Measurements from ENCODE around the gene MROH2B.

The MROH2B gene

DNA sequence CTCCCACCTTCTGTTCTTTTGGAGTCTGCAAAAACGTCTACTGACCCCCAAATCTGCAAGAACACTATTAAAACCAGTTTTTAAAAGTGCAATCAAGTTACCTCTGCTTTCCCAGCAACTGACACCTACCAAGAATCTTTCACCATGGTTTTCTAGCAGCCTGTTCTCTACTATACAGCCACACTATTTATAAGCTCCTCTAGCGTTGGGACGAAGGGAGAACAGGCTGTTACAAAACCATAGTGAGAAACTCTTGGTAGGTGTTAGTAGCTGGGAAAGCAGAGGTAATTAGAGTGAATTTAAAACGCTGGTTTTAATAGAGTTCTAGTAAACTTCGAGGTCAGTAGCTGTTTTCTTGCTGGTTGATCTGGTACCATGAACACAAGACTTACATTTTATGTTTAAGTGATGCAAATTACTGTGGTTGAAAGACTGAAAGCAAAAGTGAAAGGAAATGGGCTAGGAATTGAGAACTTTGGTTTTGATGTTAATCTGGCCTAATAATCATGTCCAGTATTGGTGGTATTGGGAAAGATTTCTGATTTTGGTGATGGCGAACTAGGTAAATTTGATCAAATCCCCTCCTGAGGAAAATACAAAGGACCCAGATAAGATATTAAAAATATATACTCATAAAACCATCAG, 5.3 kb downstream of the MROH2B start:
- ATAC-seq, result no peak
- TF ChIP-seq, protein P1, sequence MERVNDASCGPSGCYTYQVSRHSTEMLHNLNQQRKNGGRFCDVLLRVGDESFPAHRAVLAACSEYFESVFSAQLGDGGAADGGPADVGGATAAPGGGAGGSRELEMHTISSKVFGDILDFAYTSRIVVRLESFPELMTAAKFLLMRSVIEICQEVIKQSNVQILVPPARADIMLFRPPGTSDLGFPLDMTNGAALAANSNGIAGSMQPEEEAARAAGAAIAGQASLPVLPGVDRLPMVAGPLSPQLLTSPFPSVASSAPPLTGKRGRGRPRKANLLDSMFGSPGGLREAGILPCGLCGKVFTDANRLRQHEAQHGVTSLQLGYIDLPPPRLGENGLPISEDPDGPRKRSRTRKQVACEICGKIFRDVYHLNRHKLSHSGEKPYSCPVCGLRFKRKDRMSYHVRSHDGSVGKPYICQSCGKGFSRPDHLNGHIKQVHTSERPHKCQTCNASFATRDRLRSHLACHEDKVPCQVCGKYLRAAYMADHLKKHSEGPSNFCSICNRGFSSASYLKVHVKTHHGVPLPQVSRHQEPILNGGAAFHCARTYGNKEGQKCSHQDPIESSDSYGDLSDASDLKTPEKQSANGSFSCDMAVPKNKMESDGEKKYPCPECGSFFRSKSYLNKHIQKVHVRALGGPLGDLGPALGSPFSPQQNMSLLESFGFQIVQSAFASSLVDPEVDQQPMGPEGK (CRISPR knock-in tag; IDR thresholded peaks at IDR 0.05; ENCODE audit: borderline replicate concordance), result no peak
- TF ChIP-seq, protein P2, sequence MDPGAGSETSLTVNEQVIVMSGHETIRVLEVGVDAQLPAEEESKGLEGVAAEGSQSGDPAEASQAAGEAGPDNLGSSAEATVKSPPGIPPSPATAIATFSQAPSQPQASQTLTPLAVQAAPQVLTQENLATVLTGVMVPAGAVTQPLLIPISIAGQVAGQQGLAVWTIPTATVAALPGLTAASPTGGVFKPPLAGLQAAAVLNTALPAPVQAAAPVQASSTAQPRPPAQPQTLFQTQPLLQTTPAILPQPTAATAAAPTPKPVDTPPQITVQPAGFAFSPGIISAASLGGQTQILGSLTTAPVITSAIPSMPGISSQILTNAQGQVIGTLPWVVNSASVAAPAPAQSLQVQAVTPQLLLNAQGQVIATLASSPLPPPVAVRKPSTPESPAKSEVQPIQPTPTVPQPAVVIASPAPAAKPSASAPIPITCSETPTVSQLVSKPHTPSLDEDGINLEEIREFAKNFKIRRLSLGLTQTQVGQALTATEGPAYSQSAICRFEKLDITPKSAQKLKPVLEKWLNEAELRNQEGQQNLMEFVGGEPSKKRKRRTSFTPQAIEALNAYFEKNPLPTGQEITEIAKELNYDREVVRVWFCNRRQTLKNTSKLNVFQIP (CRISPR knock-in tag; IDR thresholded peaks at IDR 0.05; ENCODE audit: borderline replicate concordance, low read depth), result no peak
- TF ChIP-seq ZNF70 (CRISPR knock-in tag; IDR thresholded peaks at IDR 0.05) (no peak), CSDC2 (CRISPR knock-in tag; IDR thresholded peaks at IDR 0.05) (no peak), ZC3H10 (CRISPR knock-in tag; IDR thresholded peaks at IDR 0.05) (no peak), ZNF8 (CRISPR knock-in tag; IDR thresholded peaks at IDR 0.05) (no peak), TCF4 (CRISPR knock-in tag; IDR thresholded peaks at IDR 0.05; ENCODE audit: borderline replicate concordance) (no peak), ZNF565 (CRISPR knock-in tag; conservative IDR thresholded peaks at IDR 0.05; ENCODE audit: low read depth) (no peak), PPARA (CRISPR knock-in tag; IDR thresholded peaks at IDR 0.05; ENCODE audit: borderline replicate concordance) (no peak), BACH2 (CRISPR knock-in tag; IDR thresholded peaks at IDR 0.05; ENCODE audit: borderline replicate concordance) (no peak), TOX (CRISPR knock-in tag; IDR thresholded peaks at IDR 0.05; ENCODE audit: borderline replicate concordance) (no peak), ESRRG (CRISPR knock-in tag; IDR thresholded peaks at IDR 0.05) (no peak), SNAI2 (CRISPR knock-in tag; IDR thresholded peaks at IDR 0.05) (no peak), RARB (CRISPR knock-in tag; IDR thresholded peaks at IDR 0.05) (no peak), GLIS3 (CRISPR knock-in tag; IDR thresholded peaks at IDR 0.05) (no peak), ZFP3 (CRISPR knock-in tag; IDR thresholded peaks at IDR 0.05) (no peak)
- TF ChIP-seq, protein P3, sequence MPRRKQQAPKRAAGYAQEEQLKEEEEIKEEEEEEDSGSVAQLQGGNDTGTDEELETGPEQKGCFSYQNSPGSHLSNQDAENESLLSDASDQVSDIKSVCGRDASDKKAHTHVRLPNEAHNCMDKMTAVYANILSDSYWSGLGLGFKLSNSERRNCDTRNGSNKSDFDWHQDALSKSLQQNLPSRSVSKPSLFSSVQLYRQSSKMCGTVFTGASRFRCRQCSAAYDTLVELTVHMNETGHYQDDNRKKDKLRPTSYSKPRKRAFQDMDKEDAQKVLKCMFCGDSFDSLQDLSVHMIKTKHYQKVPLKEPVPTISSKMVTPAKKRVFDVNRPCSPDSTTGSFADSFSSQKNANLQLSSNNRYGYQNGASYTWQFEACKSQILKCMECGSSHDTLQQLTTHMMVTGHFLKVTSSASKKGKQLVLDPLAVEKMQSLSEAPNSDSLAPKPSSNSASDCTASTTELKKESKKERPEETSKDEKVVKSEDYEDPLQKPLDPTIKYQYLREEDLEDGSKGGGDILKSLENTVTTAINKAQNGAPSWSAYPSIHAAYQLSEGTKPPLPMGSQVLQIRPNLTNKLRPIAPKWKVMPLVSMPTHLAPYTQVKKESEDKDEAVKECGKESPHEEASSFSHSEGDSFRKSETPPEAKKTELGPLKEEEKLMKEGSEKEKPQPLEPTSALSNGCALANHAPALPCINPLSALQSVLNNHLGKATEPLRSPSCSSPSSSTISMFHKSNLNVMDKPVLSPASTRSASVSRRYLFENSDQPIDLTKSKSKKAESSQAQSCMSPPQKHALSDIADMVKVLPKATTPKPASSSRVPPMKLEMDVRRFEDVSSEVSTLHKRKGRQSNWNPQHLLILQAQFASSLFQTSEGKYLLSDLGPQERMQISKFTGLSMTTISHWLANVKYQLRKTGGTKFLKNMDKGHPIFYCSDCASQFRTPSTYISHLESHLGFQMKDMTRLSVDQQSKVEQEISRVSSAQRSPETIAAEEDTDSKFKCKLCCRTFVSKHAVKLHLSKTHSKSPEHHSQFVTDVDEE (CRISPR knock-in tag; IDR thresholded peaks at IDR 0.05), result no peak
- TF ChIP-seq, protein P4, sequence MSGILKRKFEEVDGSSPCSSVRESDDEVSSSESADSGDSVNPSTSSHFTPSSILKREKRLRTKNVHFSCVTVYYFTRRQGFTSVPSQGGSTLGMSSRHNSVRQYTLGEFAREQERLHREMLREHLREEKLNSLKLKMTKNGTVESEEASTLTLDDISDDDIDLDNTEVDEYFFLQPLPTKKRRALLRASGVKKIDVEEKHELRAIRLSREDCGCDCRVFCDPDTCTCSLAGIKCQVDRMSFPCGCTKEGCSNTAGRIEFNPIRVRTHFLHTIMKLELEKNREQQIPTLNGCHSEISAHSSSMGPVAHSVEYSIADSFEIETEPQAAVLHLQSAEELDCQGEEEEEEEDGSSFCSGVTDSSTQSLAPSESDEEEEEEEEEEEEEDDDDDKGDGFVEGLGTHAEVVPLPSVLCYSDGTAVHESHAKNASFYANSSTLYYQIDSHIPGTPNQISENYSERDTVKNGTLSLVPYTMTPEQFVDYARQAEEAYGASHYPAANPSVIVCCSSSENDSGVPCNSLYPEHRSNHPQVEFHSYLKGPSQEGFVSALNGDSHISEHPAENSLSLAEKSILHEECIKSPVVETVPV (CRISPR knock-in tag; IDR thresholded peaks at IDR 0.05), result no peak
- TF ChIP-seq, protein P5, sequence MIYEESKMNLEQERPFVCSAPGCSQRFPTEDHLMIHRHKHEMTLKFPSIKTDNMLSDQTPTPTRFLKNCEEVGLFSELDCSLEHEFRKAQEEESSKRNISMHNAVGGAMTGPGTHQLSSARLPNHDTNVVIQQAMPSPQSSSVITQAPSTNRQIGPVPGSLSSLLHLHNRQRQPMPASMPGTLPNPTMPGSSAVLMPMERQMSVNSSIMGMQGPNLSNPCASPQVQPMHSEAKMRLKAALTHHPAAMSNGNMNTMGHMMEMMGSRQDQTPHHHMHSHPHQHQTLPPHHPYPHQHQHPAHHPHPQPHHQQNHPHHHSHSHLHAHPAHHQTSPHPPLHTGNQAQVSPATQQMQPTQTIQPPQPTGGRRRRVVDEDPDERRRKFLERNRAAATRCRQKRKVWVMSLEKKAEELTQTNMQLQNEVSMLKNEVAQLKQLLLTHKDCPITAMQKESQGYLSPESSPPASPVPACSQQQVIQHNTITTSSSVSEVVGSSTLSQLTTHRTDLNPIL (CRISPR knock-in tag; IDR thresholded peaks at IDR 0.05; ENCODE audit: low read depth), result no peak

DNA sequence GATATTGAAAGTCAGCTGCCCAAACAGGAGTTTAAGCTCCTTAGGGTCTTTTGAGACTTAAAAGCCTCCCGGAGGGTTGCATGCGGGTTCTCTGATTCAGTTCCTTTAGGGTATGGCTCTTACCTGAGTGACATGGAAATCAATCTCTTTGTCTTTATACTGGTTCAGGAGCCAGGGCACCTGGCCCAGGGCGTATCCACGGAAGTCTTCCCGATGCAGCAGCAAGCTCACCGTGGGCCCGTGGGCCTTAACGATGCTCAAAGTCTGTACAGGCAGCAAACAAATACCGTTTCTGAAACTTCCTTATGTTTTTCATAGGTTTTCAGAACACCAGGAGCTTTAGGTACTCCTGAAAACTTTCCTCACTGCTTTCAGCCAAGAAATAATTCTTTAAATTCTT, 13.2 kb downstream of the MROH2B start:
- ATAC-seq, result no peak
- TF ChIP-seq CSDC2 (CRISPR knock-in tag; IDR thresholded peaks at IDR 0.05), result no peak
- no peak for TF ChIP-seq ESRRG (CRISPR knock-in tag; IDR thresholded peaks at IDR 0.05)
- TF ChIP-seq ARNTL (CRISPR knock-in tag; IDR thresholded peaks at IDR 0.05; ENCODE audit: borderline replicate concordance, low read depth), result no peak
- no peak for TF ChIP-seq ZC3H10 (CRISPR knock-in tag; IDR thresholded peaks at IDR 0.05)

DNA sequence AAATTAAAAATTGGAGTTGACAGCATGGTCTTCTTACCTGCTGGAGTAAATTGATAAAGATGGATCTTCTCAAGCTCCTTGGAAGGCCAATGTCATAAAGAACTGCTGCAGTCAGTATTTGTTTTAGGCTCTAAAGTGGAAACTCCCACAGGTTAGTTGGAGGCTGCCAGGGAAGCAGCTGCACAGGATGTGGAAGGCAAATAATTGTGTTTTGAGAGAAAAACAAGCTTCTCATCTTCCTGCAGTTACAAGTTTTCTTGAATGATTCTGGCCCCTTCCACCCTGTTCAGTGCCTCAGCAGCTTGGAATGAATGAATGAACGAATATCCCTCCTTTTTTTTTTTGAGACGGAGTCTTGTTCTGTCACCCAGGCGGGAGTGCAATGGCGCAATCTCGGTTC, 13.9 kb downstream of the MROH2B start:
- no peak for ATAC-seq
- TF ChIP-seq, protein P5 (CRISPR knock-in tag; IDR thresholded peaks at IDR 0.05; ENCODE audit: low read depth), result no peak
- TF ChIP-seq ESRRG (CRISPR knock-in tag; IDR thresholded peaks at IDR 0.05) (no peak), RARB (CRISPR knock-in tag; IDR thresholded peaks at IDR 0.05) (no peak), BACH2 (CRISPR knock-in tag; IDR thresholded peaks at IDR 0.05; ENCODE audit: borderline replicate concordance) (no peak), TCF4 (CRISPR knock-in tag; IDR thresholded peaks at IDR 0.05; ENCODE audit: borderline replicate concordance) (no peak), PPARA (CRISPR knock-in tag; IDR thresholded peaks at IDR 0.05; ENCODE audit: borderline replicate concordance) (no peak), CSDC2 (CRISPR knock-in tag; IDR thresholded peaks at IDR 0.05) (no peak), ZNF565 (CRISPR knock-in tag; conservative IDR thresholded peaks at IDR 0.05; ENCODE audit: low read depth) (no peak), TOX (CRISPR knock-in tag; IDR thresholded peaks at IDR 0.05; ENCODE audit: borderline replicate concordance) (no peak), GLIS3 (CRISPR knock-in tag; IDR thresholded peaks at IDR 0.05) (no peak)
- TF ChIP-seq, protein P3 (CRISPR knock-in tag; IDR thresholded peaks at IDR 0.05), result no peak
- TF ChIP-seq, protein P1 (CRISPR knock-in tag; IDR thresholded peaks at IDR 0.05; ENCODE audit: borderline replicate concordance), result no peak
